Measurements from ENCODE around the gene SPATA33. TPM values are rescaled to one million over a fixed set of nuclear protein-coding genes. Genes with fewer than 3 reads are reported as not detected.

Gene SPATA33
- total RNA-seq, 1 experiment from 2014 or later = 25.6 TPM

GRCh38 chr16:89651584-89651983 lies 6.1 kb upstream of the SPATA33 start:
- Histone ChIP-seq H3K9me3 (ENCODE audit: insufficient read depth, low read depth) (no peaks in the 10 kb centered on the region), H3K4me3 (no peak overlapping the region), H3K27me3 (ENCODE audit: insufficient read depth, low read depth) (no peaks in the 10 kb centered on the region), H3K27ac (no peak overlapping the region), H3K4me1 (replicated peaks; ENCODE audit: insufficient read depth) (peaks cover 8% of the 10 kb centered on the region), H3K9me2 (ENCODE audit: insufficient read depth) (no peaks in the 10 kb centered on the region), H2AFZ (no peak overlapping the region), H3K79me2 (ENCODE audit: low read depth) (peaks cover 39% of the 10 kb centered on the region), H3K4me2 (no peak overlapping the region), H4K20me1 (ENCODE audit: insufficient read depth) (peaks cover 21% of the 10 kb centered on the region), H3K36me3 (ENCODE audit: low read depth) (0 out of 2 replicates have a peak, but pooled peaks cover 8% of the 10 kb centered on the region), H3F3A (ENCODE audit: insufficient read depth, low read depth) (peaks cover 9% of the 10 kb centered on the region; the same call in 1 of the 2 replicates)
- TF ChIP-seq EZH2 (IDR thresholded peaks at IDR 0.05; ENCODE audit: low read depth) (no peak), CTCF (conservative IDR thresholded peaks at IDR 0.05) (no peak)
- intact Hi-C loops (cut with micrococcal nuclease; ENCODE audit: unreplicated experiment) = no loop called here
- no TSS peak for BruUV-seq (replicated peaks)
- no peak for DNase-seq
- ChIA-PET CTCF (no interaction called here), POLR2A (ENCODE audit: unreplicated experiment) (interaction anchor here (0.6 kb wide), 1 partner anchor 64 kb away, joined by 4 read pairs; no protein-coding TSS in a partner anchor)

- Histone ChIP-seq H3K9me2 (ENCODE audit: insufficient read depth) (no peaks in the 10 kb centered on the region), H3K79me2 (ENCODE audit: low read depth) (peaks cover 55% of the 10 kb centered on the region), H2AFZ (no peak overlapping the region), H4K20me1 (ENCODE audit: insufficient read depth) (peaks cover 19% of the 10 kb centered on the region), H3K27ac (no peak overlapping the region), H3K4me2 (no peak overlapping the region), H3F3A (ENCODE audit: insufficient read depth, low read depth) (peaks cover 9% of the 10 kb centered on the region; the same call in 1 of the 2 replicates), H3K27me3 (ENCODE audit: insufficient read depth, low read depth) (no peaks in the 10 kb centered on the region), H3K9me3 (ENCODE audit: insufficient read depth, low read depth) (no peaks in the 10 kb centered on the region), H3K36me3 (ENCODE audit: low read depth) (0 out of 2 replicates have a peak, but pooled peaks cover 5% of the 10 kb centered on the region), H3K4me1 (replicated peaks; ENCODE audit: insufficient read depth) (peaks cover 12% of the 10 kb centered on the region), H3K4me3 (no peak overlapping the region)
- TF ChIP-seq EZH2 (IDR thresholded peaks at IDR 0.05; ENCODE audit: low read depth) = no peak
- TF ChIP-seq CTCF (conservative IDR thresholded peaks at IDR 0.05) = no peak
- ChIA-PET CTCF (interaction anchor here (0.7 kb wide), 1 partner anchor 19 kb away, joined by 8 read pairs; no protein-coding TSS in a partner anchor), POLR2A (ENCODE audit: unreplicated experiment) (interaction anchor here (0.8 kb wide), 1 partner anchor 381 kb away, joined by 3 read pairs; no protein-coding TSS in a partner anchor)
- DNase-seq = no peak
- intact Hi-C loops (cut with micrococcal nuclease; ENCODE audit: unreplicated experiment) = no loop called here
- no TSS peak for BruUV-seq (replicated peaks)
Observed at GRCh38 chr16:89653656-89654295, 3.9 kb upstream of the SPATA33 start.

DNA sequence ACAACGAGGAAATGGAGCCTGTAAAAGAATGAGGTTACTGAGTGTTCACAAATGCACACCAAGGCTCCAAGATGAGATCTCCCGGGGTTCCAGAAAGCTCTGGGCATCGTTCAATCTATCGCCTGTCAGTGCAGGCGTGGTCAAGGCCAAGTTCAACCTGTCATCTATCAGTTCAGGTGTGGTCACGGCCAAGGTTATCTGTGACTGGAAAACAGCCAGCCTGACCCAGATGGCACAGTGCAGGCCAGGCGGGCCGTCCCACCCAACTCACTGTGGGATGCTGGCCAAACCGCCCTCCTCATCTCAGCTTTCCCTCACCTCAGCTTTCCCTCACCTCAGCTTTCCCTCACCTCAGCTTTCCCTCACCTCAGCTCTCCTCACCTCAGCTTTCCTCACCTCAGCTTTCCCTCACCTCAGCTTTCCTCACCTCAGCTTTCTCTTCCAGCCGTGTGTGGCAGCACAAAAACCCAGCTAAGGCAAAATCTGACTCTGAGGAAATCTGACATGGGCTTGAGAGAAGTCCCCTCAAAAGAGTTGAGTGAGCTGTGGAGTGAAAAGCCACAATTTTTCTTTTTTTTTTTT lies 2.5 kb upstream of the SPATA33 start:
- intact Hi-C loops (cut with micrococcal nuclease; ENCODE audit: unreplicated experiment) = no loop called here
- CTCF ChIA-PET = no interaction called here

More for the DNA sequence above, 2.5 kb upstream of the SPATA33 start:
- H3K4me2 ChIP-seq = no peak overlapping the region
- peaks cover 19% of the 10 kb centered on the region for H4K20me1 ChIP-seq (ENCODE audit: insufficient read depth)
- no peaks in the 10 kb centered on the region for H3K27me3 ChIP-seq (ENCODE audit: insufficient read depth, low read depth)
- no peaks in the 10 kb centered on the region for H3K9me3 ChIP-seq (ENCODE audit: insufficient read depth, low read depth)
- DNase-seq = no peak
- H3K27ac ChIP-seq = no peak overlapping the region
- peaks cover 9% of the 10 kb centered on the region; the same call in 1 of the 2 replicates for H3F3A ChIP-seq (ENCODE audit: insufficient read depth, low read depth)
- POLR2A ChIA-PET (ENCODE audit: unreplicated experiment) = no interaction called here
- H3K4me1 ChIP-seq (replicated peaks; ENCODE audit: insufficient read depth) = peaks cover 18% of the 10 kb centered on the region
- 0 out of 2 replicates have a peak, but pooled peaks cover 5% of the 10 kb centered on the region for H3K36me3 ChIP-seq (ENCODE audit: low read depth)
- peaks cover 69% of the 10 kb centered on the region for H3K79me2 ChIP-seq (ENCODE audit: low read depth)
- H3K9me2 ChIP-seq (ENCODE audit: insufficient read depth) = no peaks in the 10 kb centered on the region
- H3K4me3 ChIP-seq = no peak overlapping the region
- no peak overlapping the region for H2AFZ ChIP-seq
- no TSS peak for BruUV-seq (replicated peaks)
- TF ChIP-seq CTCF (conservative IDR thresholded peaks at IDR 0.05) (no peak), EZH2 (IDR thresholded peaks at IDR 0.05; ENCODE audit: low read depth) (no peak)

All from PC-9 (cell line).